HuH-7 (cell line): ENCODE data around the gene COPZ2.

ENCODE experiments used
- DNase-seq: peaks from one replicate; pipeline ENCODE4 v3.0.0; 2011; ENCODE audit warnings: low spot score

The COPZ2 gene

DNA sequence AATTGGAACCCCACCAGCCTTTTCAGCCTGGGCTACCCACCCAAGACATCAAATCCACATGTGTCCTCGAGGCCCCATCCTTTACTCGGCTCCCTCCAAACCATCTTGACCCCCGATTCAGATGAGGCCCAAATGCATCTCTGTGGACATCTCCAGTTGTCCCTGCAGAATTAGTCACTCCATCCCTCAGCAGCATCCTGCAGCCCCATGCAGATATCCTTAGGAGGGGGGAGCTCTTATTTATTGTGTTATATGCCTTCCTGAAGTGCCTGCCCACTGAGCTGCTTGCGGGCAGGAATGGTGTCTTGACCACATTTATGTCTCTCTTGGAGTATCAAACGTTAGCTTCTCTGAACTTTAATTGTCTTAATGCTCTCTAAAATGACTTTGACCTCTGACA lies 51.1 kb downstream of the COPZ2 start:
- no peak for DNase-seq

DNA sequence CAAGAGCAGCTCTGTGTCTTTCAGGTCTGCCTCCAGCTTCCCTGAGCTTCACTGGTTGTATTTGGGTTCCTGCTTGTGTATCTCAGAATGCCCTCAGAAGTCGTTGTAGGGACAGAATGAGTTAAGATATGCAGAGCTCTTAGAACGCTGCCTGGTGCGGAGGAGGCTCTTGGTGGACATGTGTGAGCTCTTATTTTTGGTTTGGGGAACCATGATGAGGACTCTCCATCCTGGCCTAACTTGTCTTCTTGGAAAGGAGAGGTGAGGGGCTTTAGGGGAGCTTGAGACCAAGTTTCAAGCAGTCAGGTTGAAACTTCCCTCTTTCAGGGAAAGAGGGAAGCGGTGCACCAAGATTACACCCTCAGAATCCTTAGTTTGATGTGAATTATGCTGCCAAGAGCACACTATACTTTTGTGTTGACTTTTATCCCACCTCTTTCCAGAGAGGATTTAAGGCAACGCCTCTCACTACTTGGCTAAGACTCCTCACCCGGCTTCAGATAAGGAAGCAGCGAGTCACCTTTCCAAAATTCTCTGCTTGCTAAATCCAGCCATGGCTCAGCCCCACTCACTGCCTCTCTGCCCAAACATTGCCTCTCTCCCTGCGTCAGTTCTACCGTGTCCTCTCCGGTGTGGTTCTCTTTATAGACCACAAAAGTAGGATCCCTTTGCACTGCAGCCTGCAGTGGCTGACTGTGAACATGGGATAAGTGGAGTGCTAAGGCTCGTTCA lies 53.9 kb downstream of the COPZ2 start:
- DNase-seq = no peak

DNA sequence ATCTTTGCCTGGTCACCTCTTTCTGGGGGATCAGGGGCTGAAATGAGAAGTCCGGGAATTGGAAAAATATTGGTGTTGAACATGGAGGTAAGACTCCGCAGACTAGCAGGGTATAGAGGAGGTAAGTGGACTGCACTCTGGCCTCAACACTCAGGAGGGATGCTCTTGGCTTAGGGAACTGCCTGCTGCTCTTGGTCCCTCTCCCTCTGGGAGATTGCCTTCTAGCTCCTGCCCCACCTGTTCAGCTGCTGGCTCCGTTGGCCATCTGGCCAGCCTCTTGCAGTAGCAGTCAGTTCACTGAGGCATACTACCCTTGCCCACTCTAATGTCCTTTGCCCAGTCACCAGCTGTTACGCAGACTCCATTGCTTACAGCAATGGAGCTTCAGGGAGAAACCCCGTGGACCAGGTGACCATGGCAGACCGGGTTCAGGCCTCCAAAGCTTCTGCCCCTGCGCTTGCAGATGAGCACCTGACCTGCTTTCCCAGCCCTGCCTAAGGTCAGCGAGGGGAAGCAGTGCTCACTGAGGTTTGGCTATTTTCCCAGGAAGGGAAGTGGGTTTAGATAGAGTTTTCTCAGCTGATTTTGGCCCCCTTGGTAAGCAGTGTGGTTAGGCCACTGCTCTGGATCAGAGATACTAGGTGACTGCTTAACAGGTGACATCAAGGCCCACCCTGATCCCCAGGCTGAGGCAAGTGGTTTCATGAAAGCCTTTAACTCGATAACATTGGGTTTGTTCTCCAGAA lies 54.8 kb downstream of the COPZ2 start:
- no peak for DNase-seq

DNA sequence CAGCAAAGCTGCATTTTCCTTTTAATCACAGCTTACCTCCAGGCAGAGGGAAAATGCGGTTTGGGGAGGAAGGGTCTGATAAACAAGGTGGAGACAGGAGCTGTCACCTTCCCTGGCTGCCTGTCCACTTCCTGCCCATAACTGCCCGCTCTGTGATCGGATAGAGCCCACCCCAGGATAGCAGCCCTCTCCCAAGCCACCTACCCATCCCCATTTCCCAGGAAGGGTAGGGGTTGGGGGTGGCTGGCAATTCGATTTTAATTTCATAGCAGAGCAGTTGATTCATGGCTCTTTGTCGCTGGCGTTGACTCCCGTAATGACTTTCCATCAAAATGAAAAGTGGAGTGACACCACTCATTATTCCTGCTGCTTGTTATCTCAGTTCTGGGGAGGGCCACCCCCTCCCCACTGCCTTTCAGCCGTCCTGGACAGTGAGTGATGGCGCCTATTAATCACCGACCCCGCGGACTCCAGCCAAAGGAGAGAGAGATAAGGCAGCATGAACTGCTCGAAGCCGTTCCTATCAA lies 55.4 kb downstream of the COPZ2 start:
- DNase-seq = no peak

DNA sequence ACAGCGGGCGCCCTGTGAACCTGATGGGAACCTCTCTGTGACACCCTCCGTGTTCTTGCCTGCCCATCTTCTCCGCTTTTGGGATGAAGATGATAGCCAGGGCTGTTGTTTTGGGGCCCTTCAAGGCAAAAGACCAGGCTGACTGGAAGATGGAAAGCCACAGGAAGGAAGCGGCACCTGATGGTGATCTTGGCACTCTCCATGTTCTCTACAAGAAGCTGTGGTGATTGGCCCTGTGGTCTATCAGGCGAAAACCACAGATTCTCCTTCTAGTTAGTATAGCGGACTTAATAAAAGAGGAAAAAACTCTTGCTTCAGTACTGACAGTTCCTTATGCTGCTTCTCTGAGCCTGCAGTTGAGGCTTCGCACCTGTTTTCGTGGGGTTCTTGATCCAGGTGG lies 56.1 kb downstream of the COPZ2 start:
- DNase-seq = no peak

DNA sequence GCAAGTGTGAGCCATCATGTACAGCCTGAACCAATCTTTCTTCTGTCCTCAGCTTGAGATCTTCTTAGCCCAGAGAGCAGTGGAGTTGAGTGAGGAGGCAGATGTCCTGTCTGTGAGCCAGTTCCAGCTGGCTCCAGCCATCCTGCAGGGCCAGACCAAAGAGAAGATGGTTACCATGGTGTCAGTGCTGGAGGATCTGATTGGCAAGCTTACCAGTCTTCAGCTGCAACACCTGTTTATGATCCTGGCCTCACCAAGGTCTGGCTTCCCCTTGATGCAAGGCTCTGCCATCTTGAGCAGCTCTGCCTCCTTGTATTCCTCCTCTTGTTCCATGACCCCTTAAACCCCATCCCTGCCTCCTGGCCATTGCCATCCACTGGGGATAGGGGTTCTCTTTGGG lies 57.1 kb downstream of the COPZ2 start:
- no peak for DNase-seq

DNA sequence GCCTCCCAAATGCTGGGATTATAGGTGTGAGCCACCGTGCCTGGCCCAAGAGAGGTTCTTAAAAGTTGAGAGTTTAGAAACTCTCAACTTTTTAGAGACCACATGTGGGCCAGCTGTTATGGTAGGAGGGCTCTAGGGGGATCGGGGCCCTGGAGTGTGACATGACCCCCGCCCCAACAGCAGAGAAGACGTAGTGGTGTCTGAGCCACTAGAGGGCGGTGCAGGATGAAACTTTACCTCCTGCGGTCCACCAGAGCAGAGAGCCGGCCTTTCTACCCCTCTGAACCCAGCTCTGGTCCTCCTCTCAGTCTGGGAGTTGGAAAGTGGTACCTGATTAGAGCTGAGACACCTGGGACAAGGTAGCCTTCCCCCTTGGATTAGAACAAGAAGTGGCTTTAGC lies 59.3 kb downstream of the COPZ2 start:
- DNase-seq = peak; percentile 84
